ENCODE measurements around the gene SLC47A2.
A peak's percentile ranks its signal among the peaks of the same experiment; 100 is the strongest.
"Not testable (repeated sequence)": the region's sequence is repeated elsewhere in the genome, so short reads cannot be mapped to it uniquely, and the experiment has no call there.

The SLC47A2 gene

DNA sequence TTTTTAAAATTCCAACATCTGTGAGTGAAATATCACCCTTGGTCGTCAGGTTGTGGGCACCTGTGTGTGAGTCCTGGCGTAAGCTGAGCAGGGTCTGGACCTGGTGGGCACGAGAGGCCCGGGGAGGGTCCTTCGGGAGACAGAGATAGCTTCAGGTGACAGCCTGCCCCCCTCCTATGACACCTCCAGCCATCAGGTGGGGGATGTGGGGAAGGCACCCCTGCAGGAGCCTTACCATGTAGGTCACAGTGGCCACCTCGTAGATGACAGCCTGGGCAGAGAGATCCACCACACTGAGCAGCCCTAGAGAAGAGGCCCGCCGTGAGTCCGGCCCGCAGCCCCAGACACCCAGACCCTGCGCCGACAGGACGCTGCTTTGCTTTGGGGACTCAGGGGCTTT is 11.2 kb downstream of the SLC47A2 start:
- TF ChIP-seq, protein P1, sequence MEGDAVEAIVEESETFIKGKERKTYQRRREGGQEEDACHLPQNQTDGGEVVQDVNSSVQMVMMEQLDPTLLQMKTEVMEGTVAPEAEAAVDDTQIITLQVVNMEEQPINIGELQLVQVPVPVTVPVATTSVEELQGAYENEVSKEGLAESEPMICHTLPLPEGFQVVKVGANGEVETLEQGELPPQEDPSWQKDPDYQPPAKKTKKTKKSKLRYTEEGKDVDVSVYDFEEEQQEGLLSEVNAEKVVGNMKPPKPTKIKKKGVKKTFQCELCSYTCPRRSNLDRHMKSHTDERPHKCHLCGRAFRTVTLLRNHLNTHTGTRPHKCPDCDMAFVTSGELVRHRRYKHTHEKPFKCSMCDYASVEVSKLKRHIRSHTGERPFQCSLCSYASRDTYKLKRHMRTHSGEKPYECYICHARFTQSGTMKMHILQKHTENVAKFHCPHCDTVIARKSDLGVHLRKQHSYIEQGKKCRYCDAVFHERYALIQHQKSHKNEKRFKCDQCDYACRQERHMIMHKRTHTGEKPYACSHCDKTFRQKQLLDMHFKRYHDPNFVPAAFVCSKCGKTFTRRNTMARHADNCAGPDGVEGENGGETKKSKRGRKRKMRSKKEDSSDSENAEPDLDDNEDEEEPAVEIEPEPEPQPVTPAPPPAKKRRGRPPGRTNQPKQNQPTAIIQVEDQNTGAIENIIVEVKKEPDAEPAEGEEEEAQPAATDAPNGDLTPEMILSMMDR (IDR thresholded peaks at IDR 0.05; ENCODE audit: extremely low read depth, insufficient read depth, missing control alignments), result no peak
- in situ Hi-C loops (cut with MboI; ENCODE audit: low pct_unique_long_range_greater_than_20kb, low sequenced_read_pairs, unreplicated experiment), result loop anchor here (25.0 kb wide), 1 partner anchor 93 kb away; no protein-coding TSS in a partner anchor
- DNase-seq (ENCODE audit: low spot score), result no peak

DNA sequence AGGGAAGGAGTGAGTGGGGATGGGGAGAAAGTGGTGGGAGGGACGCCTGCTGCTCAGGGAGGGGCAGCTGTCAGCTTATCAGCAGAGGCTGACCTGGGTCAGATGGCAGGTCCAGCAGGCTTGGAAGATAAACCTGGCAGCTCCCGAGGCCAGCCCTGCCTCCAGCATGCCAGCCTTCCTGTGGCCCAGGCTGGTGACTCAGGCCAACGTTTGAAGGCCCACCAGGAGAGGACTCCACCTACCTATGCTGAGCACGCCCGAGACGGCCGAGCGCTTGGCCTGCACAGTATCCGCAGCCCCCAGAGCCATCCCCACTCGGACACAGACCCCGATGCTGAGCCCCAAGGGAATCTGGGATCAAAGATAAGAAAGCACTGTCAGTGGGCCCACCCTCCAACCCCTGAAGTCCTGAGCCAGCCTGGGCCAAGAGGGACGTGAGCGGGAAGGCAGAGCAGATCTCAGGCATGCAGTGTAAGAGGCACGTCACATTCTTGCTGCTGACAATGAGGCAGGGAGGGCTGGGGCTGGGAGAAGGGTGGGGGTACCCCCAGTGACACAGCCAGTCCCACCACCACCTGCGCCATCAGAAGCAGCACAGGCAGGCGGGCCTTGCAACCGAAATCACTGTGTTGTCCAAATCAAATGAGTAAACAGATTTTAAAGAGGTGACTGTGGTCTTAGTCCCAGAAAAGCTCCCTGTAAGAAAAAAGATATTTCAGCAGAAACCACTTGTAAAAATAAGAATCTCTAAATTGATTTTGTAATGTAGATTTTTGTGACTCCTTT is 12.4 kb downstream of the SLC47A2 start:
- peak; percentile 17 for DNase-seq (ENCODE audit: low spot score)
- in situ Hi-C loops (cut with MboI; ENCODE audit: low pct_unique_long_range_greater_than_20kb, low sequenced_read_pairs, unreplicated experiment), result loop anchor here (25.0 kb wide), 1 partner anchor 92 kb away; no protein-coding TSS in a partner anchor
- TF ChIP-seq, protein P1 (IDR thresholded peaks at IDR 0.05; ENCODE audit: extremely low read depth, insufficient read depth, missing control alignments), result no peak

DNA sequence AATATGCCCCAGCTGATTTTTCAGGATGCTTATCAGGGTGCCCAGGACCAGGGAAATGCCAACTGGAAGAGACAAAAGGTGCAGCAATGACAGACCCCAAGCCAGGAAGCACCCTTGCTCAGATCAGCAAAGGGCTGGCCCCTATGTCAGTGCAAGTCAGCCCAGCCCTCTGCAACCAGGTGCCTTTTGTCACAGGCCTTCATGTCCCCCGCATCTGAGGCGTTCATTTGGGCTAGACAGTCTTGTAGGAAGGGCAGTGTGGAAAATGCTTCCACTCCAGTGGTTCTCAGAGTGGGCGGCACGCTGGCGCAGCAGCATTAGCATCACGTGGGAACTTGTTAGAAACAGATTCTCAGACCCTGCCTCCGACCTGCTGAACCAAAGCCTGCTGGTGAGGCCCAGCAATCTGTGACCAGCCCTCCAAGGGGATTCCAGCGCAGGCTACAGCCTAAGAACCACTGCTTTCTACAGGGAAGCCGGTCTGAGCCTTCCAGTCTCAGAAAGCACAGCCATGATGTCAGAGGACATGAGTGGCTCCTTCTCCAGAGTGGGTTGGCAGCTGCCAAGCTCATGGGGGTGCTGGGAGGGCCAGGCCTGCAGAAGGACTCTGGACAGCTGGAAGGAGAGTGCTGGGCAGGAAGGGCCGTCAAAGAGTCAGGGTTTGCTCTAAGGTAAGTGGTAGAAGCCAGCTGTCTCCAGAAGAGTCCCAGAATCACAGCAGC is 13.1 kb downstream of the SLC47A2 start:
- in situ Hi-C loops (cut with MboI; ENCODE audit: low pct_unique_long_range_greater_than_20kb, low sequenced_read_pairs, unreplicated experiment), result loop anchor here (25.0 kb wide), 1 partner anchor 91 kb away; no protein-coding TSS in a partner anchor

DNA sequence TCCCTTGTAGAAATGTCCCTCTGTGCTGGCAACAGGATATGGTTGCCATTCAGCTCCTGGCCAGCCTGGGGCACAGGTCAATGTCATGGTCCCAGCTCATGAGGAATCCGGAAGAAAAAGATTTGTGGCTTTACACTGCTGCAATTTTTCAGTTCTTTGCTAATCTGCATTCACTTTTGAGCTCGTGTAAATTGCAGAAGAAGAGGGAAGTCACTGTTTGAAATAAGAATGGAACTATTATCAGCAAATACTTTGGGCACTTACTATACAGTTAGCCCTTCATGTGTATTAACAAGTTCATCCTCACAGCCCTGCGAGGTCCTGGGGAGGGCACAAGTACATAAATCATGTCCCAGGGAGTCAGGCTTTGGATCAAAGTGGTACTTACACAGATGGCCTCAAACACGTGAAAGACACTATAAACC is 14.2 kb downstream of the SLC47A2 start:
- no peak for DNase-seq (ENCODE audit: low spot score)
- TF ChIP-seq, protein P1 (IDR thresholded peaks at IDR 0.05; ENCODE audit: extremely low read depth, insufficient read depth, missing control alignments), result no peak
- in situ Hi-C loops (cut with MboI; ENCODE audit: low pct_unique_long_range_greater_than_20kb, low sequenced_read_pairs, unreplicated experiment), result loop anchor here (25.0 kb wide), 1 partner anchor 90 kb away; no protein-coding TSS in a partner anchor

More for the DNA sequence above, 13.1 kb downstream of the SLC47A2 start:
- DNase-seq (ENCODE audit: low spot score), result peak; percentile 21
- TF ChIP-seq, protein P1 (IDR thresholded peaks at IDR 0.05; ENCODE audit: extremely low read depth, insufficient read depth, missing control alignments), result no peak

DNA sequence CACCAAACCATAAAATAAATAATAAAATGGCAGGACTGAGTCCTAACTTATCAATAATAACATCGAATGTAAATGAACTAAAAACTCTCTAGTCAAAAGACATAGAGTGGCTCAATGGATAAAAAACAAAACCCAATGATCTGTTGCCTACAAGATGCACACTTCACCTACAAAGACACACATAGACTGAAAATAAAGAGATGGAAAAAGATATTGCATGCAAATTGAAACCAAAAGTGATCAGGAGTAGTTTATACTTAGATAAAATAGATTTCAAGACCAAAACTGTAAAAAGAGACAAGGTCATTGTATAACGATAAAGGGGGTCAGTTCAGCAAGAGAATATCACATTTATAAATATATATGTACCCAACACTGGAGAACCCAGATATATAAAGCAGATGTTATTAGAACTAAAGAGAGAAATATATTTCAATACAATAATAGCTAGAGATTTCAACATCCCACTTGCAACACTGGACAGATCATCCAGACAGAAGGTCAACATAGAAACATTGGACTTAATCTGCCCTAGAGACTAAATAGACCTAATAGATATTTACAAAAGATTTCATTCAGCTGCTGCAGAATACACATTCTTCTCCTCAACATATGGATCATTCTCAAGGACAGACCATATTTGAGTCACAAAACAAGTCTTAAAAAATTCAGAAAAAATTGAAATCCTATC is 29.8 kb downstream of the SLC47A2 start:
- in situ Hi-C loops (cut with MboI; ENCODE audit: low pct_unique_long_range_greater_than_20kb, low sequenced_read_pairs, unreplicated experiment), result no loop called here
- TF ChIP-seq, protein P1 (IDR thresholded peaks at IDR 0.05; ENCODE audit: extremely low read depth, insufficient read depth, missing control alignments), result no peak
- DNase-seq (ENCODE audit: low spot score), result no peak

DNA sequence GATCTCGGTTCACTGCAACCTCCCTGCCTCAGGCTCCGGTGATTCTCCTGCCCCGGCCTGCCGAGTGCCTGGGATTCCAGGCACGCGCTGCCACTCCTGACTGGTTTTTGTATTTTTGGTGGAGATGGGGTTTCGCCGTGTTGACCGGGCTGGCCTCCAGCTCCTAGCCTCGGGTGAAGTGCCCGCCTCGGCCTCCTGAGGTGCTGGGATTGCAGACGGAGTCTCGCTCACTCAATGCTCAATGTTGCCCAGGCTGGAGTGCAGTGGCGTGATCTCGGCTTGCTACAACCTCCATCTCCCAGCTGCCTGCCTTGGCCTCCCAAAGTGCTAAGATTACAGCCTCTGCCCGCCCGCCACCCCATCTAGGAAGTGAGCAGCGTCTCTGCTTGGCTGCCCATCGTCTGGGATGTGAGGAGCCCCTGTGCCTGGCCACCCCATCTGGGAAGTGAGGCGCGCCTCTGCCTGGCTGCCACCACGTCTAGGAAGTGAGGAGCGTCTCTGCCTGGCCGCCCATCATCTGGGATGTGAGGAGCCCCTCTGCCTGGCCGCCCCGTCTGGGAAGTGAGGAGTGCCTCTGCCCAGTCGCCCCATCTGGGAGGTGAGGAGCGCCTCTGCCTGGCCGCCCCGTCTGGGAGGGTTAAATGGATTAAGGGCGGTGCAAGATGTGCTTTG is 31.3 kb downstream of the SLC47A2 start:
- in situ Hi-C loops (cut with MboI; ENCODE audit: low pct_unique_long_range_greater_than_20kb, low sequenced_read_pairs, unreplicated experiment), result not testable (repeated sequence)

More for the DNA sequence above, 31.3 kb downstream of the SLC47A2 start:
- not testable (repeated sequence) for DNase-seq (ENCODE audit: low spot score)

Measured in GM13977 (cell line).